ENCODE data around the gene FGF10. TPM values are rescaled to one million over a fixed set of nuclear protein-coding genes. Genes with fewer than 3 reads are reported as not detected.

Gene FGF10
- total and polyA plus RNA-seq, 5 experiments from 2014 or later: not detected

DNA sequence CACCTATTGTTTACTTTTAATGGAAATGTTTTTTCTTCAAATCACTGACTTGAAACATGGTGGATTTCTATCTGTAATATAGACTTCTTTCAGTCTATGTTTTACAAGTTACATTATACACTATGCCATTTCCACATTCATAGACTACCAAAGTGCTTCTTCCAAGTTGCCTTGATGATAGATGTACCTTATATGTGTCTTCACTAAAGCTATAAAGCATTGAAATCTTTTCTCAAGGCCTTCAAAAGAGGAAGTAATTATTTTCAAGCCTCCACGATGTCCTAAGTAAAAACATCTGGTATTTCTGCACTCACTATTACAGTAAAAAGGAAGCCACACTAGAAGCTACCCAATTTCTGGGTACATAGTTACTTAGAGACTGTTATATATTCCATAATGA lies 113.3 kb downstream of the FGF10 start:
- DNase-seq: no peak
- no peak overlapping the region for H3K27ac Mint-ChIP-seq
- no peak for ATAC-seq
- POLR2A ChIA-PET: no interaction called here
- H3K27me3 Mint-ChIP-seq: no peaks in the 10 kb centered on the region
- no peak overlapping the region for H3K4me3 Mint-ChIP-seq
- peaks cover 0 to 14% (median 4%) of the 10 kb centered on the region in 9 donors for H3K9me3 Mint-ChIP-seq
- H3K36me3 Mint-ChIP-seq: no peaks in the 10 kb centered on the region
- no peaks in the 10 kb centered on the region for H3K4me1 Mint-ChIP-seq

DNA sequence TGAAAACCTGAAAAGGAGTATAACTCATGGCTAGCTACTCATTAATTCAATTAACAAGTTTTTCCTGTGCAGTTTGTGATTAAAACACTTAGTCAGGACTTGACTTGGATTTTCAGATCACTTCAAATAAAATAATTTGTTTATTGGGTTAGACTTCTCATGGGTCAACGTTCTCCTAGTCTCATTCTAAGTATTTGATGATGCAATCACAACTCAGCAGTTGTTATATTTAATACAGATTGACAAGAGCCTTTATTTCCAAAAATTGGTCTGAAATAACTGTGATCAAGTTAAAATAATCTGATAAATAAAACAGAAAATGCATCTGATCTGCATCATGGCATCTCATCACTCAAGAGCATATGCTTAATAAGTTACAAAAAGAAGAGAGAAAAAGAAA lies 113.9 kb downstream of the FGF10 start:
- no peaks in the 10 kb centered on the region for H3K27me3 Mint-ChIP-seq
- no peaks in the 10 kb centered on the region for H3K4me1 Mint-ChIP-seq
- peaks cover 0 to 14% (median 4%) of the 10 kb centered on the region in 9 donors for H3K9me3 Mint-ChIP-seq
- no peaks in the 10 kb centered on the region for H3K36me3 Mint-ChIP-seq
- no peak overlapping the region for H3K4me3 Mint-ChIP-seq
- no peak for ATAC-seq
- POLR2A ChIA-PET: no interaction called here
- no peak overlapping the region for H3K27ac Mint-ChIP-seq
- DNase-seq: no peak

DNA sequence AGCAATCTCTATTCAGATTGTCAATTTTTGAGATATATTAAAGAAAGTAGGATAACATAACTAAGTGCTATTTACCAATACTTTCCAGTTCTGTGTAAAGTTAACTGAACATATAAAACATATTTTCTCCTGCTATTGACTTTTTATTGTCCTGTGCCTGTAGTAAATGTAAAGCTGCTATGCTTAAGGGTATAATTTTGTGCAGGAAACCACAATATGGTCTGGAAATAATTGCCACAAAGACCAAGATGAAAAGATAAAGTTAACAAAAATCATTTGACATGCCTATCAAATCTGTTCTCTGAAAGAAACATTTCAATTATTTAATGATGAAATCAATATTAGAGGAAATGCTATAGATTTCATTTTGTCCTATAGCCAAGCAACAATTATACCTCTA lies 121.3 kb downstream of the FGF10 start:
- H3K27ac Mint-ChIP-seq: no peak overlapping the region
- DNase-seq (no peak), ATAC-seq (no peak)
- POLR2A ChIA-PET: no interaction called here
- H3K4me1 Mint-ChIP-seq: no peaks in the 10 kb centered on the region
- no peak overlapping the region for H3K4me3 Mint-ChIP-seq
- peaks cover 0 to 11% (median 1%) of the 10 kb centered on the region in 9 donors for H3K9me3 Mint-ChIP-seq
- no peaks in the 10 kb centered on the region for H3K27me3 Mint-ChIP-seq
- H3K36me3 Mint-ChIP-seq: no peaks in the 10 kb centered on the region

DNA sequence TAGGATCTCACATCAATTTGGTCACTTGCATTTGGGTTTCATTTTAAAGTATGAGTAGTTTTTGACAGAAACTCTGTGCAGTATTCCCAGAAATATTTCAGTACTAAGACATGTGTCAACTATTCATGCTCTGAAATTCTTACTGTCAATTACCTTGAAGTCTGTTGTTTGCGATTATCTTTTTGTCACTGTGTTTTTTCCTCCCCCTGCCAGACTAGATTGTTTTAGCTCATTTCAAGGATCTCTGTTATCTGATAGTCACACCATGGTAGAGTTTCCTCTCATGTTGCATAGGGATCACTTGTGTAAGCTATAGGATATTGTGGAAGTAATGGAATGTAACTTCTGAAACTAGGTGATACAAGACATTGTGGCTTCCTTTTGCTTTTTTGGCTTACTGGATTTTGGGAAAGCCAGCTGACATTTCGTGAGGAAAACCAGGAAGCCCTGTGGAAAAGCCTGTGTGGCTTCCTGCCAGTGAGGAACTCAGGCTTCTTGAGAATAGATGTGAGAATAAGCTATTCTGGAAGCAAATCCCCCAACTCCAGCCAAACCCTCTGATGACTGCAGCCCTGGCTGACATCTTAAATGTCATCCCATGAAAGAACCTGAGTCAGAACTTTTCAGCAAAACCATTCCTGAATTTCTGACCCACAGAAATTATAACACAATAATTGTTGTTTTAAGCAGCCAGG lies 122.2 kb downstream of the FGF10 start:
- ATAC-seq (no peak), DNase-seq (no peak)
- no peak overlapping the region for H3K27ac Mint-ChIP-seq
- POLR2A ChIA-PET: no interaction called here
- no peaks in the 10 kb centered on the region for H3K36me3 Mint-ChIP-seq
- H3K9me3 Mint-ChIP-seq: peaks cover 0 to 11% (median 2%) of the 10 kb centered on the region in 9 donors
- H3K4me1 Mint-ChIP-seq: no peaks in the 10 kb centered on the region
- no peak overlapping the region for H3K4me3 Mint-ChIP-seq
- H3K27me3 Mint-ChIP-seq: no peaks in the 10 kb centered on the region

DNA sequence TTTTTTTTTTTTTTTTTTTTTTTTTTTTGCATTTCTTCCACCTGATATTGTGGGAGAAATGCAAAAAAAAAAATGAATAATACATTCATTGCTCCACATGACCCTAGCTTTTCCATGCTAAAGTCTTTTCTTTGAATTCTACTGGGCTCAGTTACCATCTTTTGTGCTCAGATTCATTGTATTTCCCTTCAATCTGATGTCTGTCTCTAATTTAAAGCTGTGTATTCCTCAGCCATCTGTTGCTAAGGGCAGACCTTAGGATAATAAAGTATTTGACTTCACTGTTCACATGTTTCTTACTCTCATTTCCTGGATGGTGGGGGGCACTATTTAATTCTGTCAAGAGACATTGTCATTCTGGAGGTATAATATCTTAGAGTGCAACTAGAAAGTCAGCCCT lies 123.5 kb downstream of the FGF10 start:
- no peak overlapping the region for H3K4me3 Mint-ChIP-seq
- H3K9me3 Mint-ChIP-seq: peaks cover 0 to 8% (median under 1%) of the 10 kb centered on the region in 9 donors
- DNase-seq: no peak
- no peak overlapping the region for H3K27ac Mint-ChIP-seq
- no peak for ATAC-seq
- POLR2A ChIA-PET: no interaction called here
- no peaks in the 10 kb centered on the region for H3K4me1 Mint-ChIP-seq
- no peaks in the 10 kb centered on the region for H3K27me3 Mint-ChIP-seq
- H3K36me3 Mint-ChIP-seq: no peaks in the 10 kb centered on the region

DNA sequence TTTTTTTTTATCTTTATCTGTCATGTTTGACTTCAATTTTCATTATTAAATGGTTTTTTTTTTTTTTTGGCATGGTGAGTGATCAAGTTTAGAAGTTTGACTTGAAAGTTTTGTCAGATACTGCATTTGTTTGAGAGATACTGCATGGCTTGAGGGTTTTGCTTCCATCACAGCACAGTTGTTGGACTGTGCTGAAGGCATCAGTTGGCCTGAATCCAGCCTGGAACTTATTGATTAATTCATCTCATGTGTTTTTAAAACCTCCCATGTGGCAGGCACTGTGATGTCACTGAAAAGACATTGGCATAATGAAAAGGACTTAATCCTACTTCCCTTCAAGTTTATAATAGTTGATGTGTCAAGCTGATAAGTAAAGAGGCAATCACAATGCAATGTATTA lies 128.4 kb downstream of the FGF10 start:
- ATAC-seq: no peak

DNA sequence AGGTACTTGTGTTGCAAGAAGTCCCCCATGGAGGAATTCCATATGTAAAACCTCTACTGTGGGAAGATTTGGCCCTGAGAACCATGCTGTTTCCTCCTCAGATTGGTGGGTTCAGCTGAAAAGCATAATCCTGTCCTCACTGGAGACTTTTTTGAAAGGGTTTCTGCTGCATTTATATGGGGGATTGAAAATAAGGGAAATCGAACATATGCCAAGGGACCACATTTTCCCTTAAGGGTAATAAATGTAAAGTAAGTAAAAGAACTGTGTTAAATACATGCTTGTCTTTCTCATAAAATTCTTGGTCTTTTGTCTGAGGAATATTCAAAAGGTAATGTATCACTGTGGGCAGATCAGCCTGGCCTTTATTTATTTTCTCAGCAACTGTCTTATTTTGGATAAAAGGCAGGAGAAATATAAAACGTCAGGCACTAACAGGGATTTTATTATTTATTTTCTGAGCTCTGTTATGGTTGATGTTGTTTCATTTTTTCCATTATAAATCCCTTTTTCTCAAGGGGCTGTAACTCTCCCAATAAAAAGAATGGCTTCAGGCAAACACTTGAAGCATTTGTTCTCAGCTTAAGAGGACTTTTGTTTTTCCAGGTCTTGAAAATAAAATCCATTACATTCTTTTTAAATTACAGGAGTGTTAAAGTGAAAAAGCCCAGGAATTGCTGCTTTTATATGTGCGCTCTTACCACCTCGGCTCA lies 131.4 kb downstream of the FGF10 start:
- DNase-seq: no peak
- POLR2A ChIA-PET: no interaction called here
- Mint-ChIP-seq H3K36me3 (no peaks in the 10 kb centered on the region), H3K4me1 (no peaks in the 10 kb centered on the region), H3K27ac (no peak overlapping the region), H3K9me3 (peaks cover 0 to 7% (median 2%) of the 10 kb centered on the region in 9 donors), H3K4me3 (no peak overlapping the region), H3K27me3 (no peaks in the 10 kb centered on the region)
- no peak for ATAC-seq

More for the DNA sequence above, 128.4 kb downstream of the FGF10 start:
- no peaks in the 10 kb centered on the region for H3K4me1 Mint-ChIP-seq
- no peak for DNase-seq
- H3K27me3 Mint-ChIP-seq: no peaks in the 10 kb centered on the region
- H3K36me3 Mint-ChIP-seq: no peaks in the 10 kb centered on the region
- H3K4me3 Mint-ChIP-seq: no peak overlapping the region
- peaks cover 0 to 8% (median 1%) of the 10 kb centered on the region in 9 donors for H3K9me3 Mint-ChIP-seq
- H3K27ac Mint-ChIP-seq: no peak overlapping the region
- POLR2A ChIA-PET: no interaction called here

DNA sequence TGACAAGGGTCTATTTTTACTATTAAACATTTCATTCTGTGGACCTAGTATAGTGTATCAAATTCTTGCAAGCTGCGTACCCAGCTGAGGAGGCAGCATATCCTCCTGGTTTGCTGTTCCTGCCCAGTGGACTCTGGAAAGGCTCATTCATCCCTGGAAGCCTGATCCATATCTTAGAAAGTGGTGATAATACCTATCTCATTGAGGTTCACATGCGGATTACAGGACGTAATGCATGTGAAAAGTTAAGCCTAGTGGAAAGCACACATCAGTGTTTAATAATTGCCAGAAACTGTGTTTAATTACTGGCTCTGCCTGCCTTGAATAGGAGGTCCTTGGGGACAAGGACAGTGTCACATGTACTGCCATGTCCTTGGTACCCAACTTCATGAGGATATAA lies 132.0 kb downstream of the FGF10 start:
- no peak overlapping the region for H3K4me3 Mint-ChIP-seq
- POLR2A ChIA-PET: no interaction called here
- H3K9me3 Mint-ChIP-seq: peaks cover 0 to 7% (median 2%) of the 10 kb centered on the region in 9 donors
- no peaks in the 10 kb centered on the region for H3K36me3 Mint-ChIP-seq
- no peaks in the 10 kb centered on the region for H3K27me3 Mint-ChIP-seq
- no peak overlapping the region for H3K27ac Mint-ChIP-seq
- H3K4me1 Mint-ChIP-seq: no peaks in the 10 kb centered on the region
- ATAC-seq: no peak
- no peak for DNase-seq
